ENCODE data around the gene XPO5. TPM values are rescaled to one million over a fixed set of nuclear protein-coding genes. Genes with fewer than 3 reads are reported as not detected.

XPO5 gene
- total and polyA plus RNA-seq, 2 experiments from 2014 or later = 28.5 to 95.2 TPM

GRCh38 chr6:43608807-43609206 is 33.0 kb upstream of the XPO5 start:
- peaks cover 2% of the 10 kb centered on the region for H3K27me3 Mint-ChIP-seq (ENCODE audit: insufficient read depth, low read depth, poor library complexity)
- no peaks in the 10 kb centered on the region; the same call in 2 of the 3 replicates for H3K9me3 Mint-ChIP-seq
- H3K27me3 ChIP-seq (ENCODE audit: insufficient read depth) = no peaks in the 10 kb centered on the region
- H3K4me1 Mint-ChIP-seq = no peaks in the 10 kb centered on the region
- H3K27ac ChIP-seq (ENCODE audit: low read depth) = no peak overlapping the region
- DNase-seq (ENCODE audit: low spot score) = no peak
- H2AFZ ChIP-seq = no peak overlapping the region
- peaks cover 15% of the 10 kb centered on the region; the same call in 1 of the 3 replicates for H3K36me3 Mint-ChIP-seq (ENCODE audit: low read depth)
- H3K9me2 ChIP-seq (ENCODE audit: insufficient read depth) = no peaks in the 10 kb centered on the region
- no peaks in the 10 kb centered on the region for H3K4me1 ChIP-seq (ENCODE audit: insufficient read depth)
- no peak overlapping the region for H3K27ac Mint-ChIP-seq
- H3K4me2 ChIP-seq = no peak overlapping the region
- no peak overlapping the region for H3K4me3 Mint-ChIP-seq
- no peaks in the 10 kb centered on the region for H3K79me2 ChIP-seq (replicated peaks; ENCODE audit: insufficient read depth)
- H3K4me3 ChIP-seq = no peak overlapping the region
- no peaks in the 10 kb centered on the region; the same call in 1 of the 2 replicates for H4K20me1 ChIP-seq (replicated peaks; ENCODE audit: insufficient read depth)
- TF ChIP-seq CREB1 (CRISPR knock-in tag; IDR thresholded peaks at IDR 0.05; ENCODE audit: low read depth) = no peak
- no peak for TF ChIP-seq JUNB (IDR thresholded peaks at IDR 0.05; ENCODE audit: unreplicated experiment)
- no peak for TF ChIP-seq EZH2phosphoT487 (IDR thresholded peaks at IDR 0.05; ENCODE audit: unreplicated experiment)
- TF ChIP-seq NANOG (IDR thresholded peaks at IDR 0.05; ENCODE audit: borderline replicate concordance) = no peak
- no peak for TF ChIP-seq ZNF114 (CRISPR knock-in tag; IDR thresholded peaks at IDR 0.05)
- TF ChIP-seq ETS1 (IDR thresholded peaks at IDR 0.05) = no peak
- TF ChIP-seq, protein P1, sequence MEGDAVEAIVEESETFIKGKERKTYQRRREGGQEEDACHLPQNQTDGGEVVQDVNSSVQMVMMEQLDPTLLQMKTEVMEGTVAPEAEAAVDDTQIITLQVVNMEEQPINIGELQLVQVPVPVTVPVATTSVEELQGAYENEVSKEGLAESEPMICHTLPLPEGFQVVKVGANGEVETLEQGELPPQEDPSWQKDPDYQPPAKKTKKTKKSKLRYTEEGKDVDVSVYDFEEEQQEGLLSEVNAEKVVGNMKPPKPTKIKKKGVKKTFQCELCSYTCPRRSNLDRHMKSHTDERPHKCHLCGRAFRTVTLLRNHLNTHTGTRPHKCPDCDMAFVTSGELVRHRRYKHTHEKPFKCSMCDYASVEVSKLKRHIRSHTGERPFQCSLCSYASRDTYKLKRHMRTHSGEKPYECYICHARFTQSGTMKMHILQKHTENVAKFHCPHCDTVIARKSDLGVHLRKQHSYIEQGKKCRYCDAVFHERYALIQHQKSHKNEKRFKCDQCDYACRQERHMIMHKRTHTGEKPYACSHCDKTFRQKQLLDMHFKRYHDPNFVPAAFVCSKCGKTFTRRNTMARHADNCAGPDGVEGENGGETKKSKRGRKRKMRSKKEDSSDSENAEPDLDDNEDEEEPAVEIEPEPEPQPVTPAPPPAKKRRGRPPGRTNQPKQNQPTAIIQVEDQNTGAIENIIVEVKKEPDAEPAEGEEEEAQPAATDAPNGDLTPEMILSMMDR (conservative IDR thresholded peaks at IDR 0.05; ENCODE audit: low read depth in 2 of 2) = no peak
- ATAC-seq = no peak
- no peaks in the 10 kb centered on the region for H3F3A ChIP-seq (replicated peaks; ENCODE audit: low read depth)
- peaks cover 8% of the 10 kb centered on the region; the same call in 1 of the 2 replicates for H3K36me3 ChIP-seq (ENCODE audit: insufficient read depth)

DNA sequence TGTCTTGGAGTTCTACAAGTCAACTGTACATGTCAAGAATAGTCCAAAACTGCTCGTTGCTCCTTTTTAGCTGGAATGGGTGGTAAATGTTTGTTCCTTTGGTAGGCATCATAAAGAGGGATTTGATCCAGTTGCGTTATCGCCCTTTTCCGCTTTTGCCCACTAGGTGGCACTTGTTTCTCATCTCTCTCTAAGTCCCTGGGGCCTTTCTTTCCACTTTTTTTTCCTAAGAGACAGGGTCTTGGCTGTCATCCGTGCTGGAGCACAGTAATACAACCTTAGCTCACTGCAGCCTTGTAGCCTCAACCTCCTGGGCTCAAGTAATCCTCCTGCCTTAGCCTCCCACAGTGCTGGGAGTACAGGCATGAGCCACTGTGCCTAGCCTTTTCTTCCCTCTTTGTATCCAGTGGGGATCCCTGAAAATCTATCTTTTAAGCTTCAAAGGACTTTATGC is 32.5 kb upstream of the XPO5 start:
- no peaks in the 10 kb centered on the region for H3K9me2 ChIP-seq (ENCODE audit: insufficient read depth)
- H3K36me3 ChIP-seq (ENCODE audit: insufficient read depth) = peaks cover 8% of the 10 kb centered on the region; the same call in 1 of the 2 replicates
- no peaks in the 10 kb centered on the region for H3K4me1 ChIP-seq (ENCODE audit: insufficient read depth)
- H2AFZ ChIP-seq = no peak overlapping the region
- no peaks in the 10 kb centered on the region; the same call in 1 of the 2 replicates for H4K20me1 ChIP-seq (replicated peaks; ENCODE audit: insufficient read depth)
- Mint-ChIP-seq H3K27me3 (ENCODE audit: insufficient read depth, low read depth, poor library complexity) (peaks cover 2% of the 10 kb centered on the region), H3K36me3 (ENCODE audit: low read depth) (peaks cover 12% of the 10 kb centered on the region; the same call in 1 of the 3 replicates), H3K27ac (no peak overlapping the region), H3K4me1 (no peaks in the 10 kb centered on the region), H3K4me3 (no peak overlapping the region), H3K9me3 (no peaks in the 10 kb centered on the region; the same call in 2 of the 3 replicates)
- H3K27ac ChIP-seq (ENCODE audit: low read depth) = no peak overlapping the region
- no peaks in the 10 kb centered on the region for H3K79me2 ChIP-seq (replicated peaks; ENCODE audit: insufficient read depth)
- no peak overlapping the region for H3K4me2 ChIP-seq
- peak; percentile 95 for ATAC-seq
- no peak for TF ChIP-seq JUNB (IDR thresholded peaks at IDR 0.05; ENCODE audit: unreplicated experiment)
- TF ChIP-seq, protein P1 (conservative IDR thresholded peaks at IDR 0.05; ENCODE audit: low read depth in 2 of 2) = peak; percentile 85 to 88
- no peaks in the 10 kb centered on the region for H3K27me3 ChIP-seq (ENCODE audit: insufficient read depth)
- H3K4me3 ChIP-seq = no peak overlapping the region
- no peaks in the 10 kb centered on the region for H3F3A ChIP-seq (replicated peaks; ENCODE audit: low read depth)
- peak; percentile 92 for DNase-seq (ENCODE audit: low spot score)
